Endothelial cell of umbilical vein (primary cell): ENCODE data around the gene CD27. TPM values are rescaled to one million over a fixed set of nuclear protein-coding genes. Genes with fewer than 3 reads are reported as not detected.

Experiments used
- BruUV-seq: library from RNA; stranded (reverse); fragments of 400-500 nt; replicated peaks from 2 replicates; lab custom pipeline; 2021; lab: Mats Ljungman, UMichigan
- CTCF ChIA-PET: fragments of 300-600, 350-600 bp; sonication (Branson Sonifier 250); formaldehyde crosslinking; loops from one replicate; lab custom pipeline; 2021; ENCODE audit warnings: antibody characterized with exemption, inconsistent platforms; lab: Charles Lee
- POLR2A ChIA-PET: fragments of 300-600, 350-600 bp; sonication (Branson Sonifier 250); formaldehyde crosslinking; loops from one replicate; lab custom pipeline; 2021; ENCODE audit warnings: antibody characterized with exemption, inconsistent platforms; lab: Charles Lee
- DNase-seq: peaks from one replicate; pipeline ENCODE4 v3.0.0-alpha.2; 2011; ENCODE audit warnings: low read depth, low spot score
- FAIRE-seq: peaks from 2 replicates; lab custom pipeline; 2011; peaks lifted over from hg19 to GRCh38; lab: Jason Lieb, UNC
- H2AFZ ChIP-seq: 2 replicates; pipeline ENCODE4 v1.6.0; 2012; ENCODE audit warnings: low read depth, low read length, control low read depth, inconsistent platforms
- H3K27ac ChIP-seq: 2 replicates; pipeline ENCODE4 v1.5.1; 2011; ENCODE audit warnings: low read depth, mild to moderate bottlenecking, control low read depth, low read length, moderate library complexity; ENCODE audit not compliant: insufficient read depth
- H3K27me3 ChIP-seq, 2 experiments: 2 replicates each; pipeline versions ENCODE4 v1.6.0 to v1.6.1; 2011; ENCODE audit warnings: low read length in 2 of 2, mixed read lengths in 1 of 2; ENCODE audit not compliant: control insufficient read depth in 2 of 2, insufficient read depth in 2 of 2
- H3K36me3 ChIP-seq, 2 experiments: 2 replicates in 1 of 2; 3 replicates in 1 of 2; pipeline ENCODE4 v1.5.1; 2011; ENCODE audit warnings: low read length in 2 of 2, mild to moderate bottlenecking in 1 of 2, moderate library complexity in 1 of 2; ENCODE audit not compliant: control insufficient read depth in 2 of 2, insufficient read depth in 2 of 2; ENCODE audit errors: extremely low read depth in 1 of 2
- H3K4me1 ChIP-seq: 3 replicates; pipeline ENCODE4 v1.5.1; 2011; ENCODE audit warnings: mild to moderate bottlenecking, low read length; ENCODE audit not compliant: control insufficient read depth, insufficient read depth; ENCODE audit errors: extremely low read depth
- H3K4me2 ChIP-seq: 2 replicates; pipeline ENCODE4 v1.6.1; 2011; ENCODE audit warnings: low read length, control low read depth, mixed read lengths; ENCODE audit not compliant: insufficient read depth
- H3K4me3 ChIP-seq, 3 experiments: fragments of 200-600 bp in 1 of 3; sonication (generic), shearing (Covaris generic) in 1 of 3; replicated peaks in 1 of 3; 2 replicates each; pipeline ENCODE4 v1.5.1; 2011 to 2016; ENCODE audit warnings: control low read depth in 3 of 3, low read length in 3 of 3, mild to moderate bottlenecking in 2 of 3, inconsistent platforms in 1 of 3, low read depth in 1 of 3, moderate library complexity in 1 of 3; ENCODE audit not compliant: insufficient read depth in 1 of 3
- H3K79me2 ChIP-seq: 2 replicates; pipeline ENCODE4 v1.6.0; 2012; ENCODE audit warnings: low read length, inconsistent platforms; ENCODE audit not compliant: control insufficient read depth, insufficient read depth
- H3K9ac ChIP-seq: replicated peaks from 2 replicates; pipeline ENCODE3; 2011; ENCODE audit warnings: low read length, control low read depth; ENCODE audit not compliant: insufficient read depth; ENCODE audit errors: extremely low read depth
- H3K9me1 ChIP-seq: replicated peaks from 3 replicates; pipeline ENCODE4 v1.6.0; 2011; ENCODE audit warnings: mild to moderate bottlenecking, low read length; ENCODE audit not compliant: control insufficient read depth, insufficient read depth; ENCODE audit errors: extremely low read depth
- H3K9me3 ChIP-seq: replicated peaks from 2 replicates; pipeline ENCODE4 v1.5.1; 2012; ENCODE audit warnings: low read length, inconsistent platforms; ENCODE audit not compliant: control insufficient read depth, insufficient read depth
- H4K20me1 ChIP-seq: replicated peaks from 2 replicates; pipeline ENCODE3; 2011; ENCODE audit warnings: mild to moderate bottlenecking, low read length; ENCODE audit not compliant: control insufficient read depth, insufficient read depth; ENCODE audit errors: extremely low read depth
- EZH2 ChIP-seq: IDR thresholded peaks from 2 replicates; pipeline ENCODE4 v1.6.1; 2012; ENCODE audit warnings: borderline replicate concordance, low read depth, mild to moderate bottlenecking, moderate library complexity, low read length, inconsistent platforms; ENCODE audit not compliant: severe bottlenecking
- FOS ChIP-seq: IDR thresholded peaks from 2 replicates; pipeline ENCODE4 v1.6.1; 2011; ENCODE audit warnings: mild to moderate bottlenecking, low read length, moderate library complexity, borderline replicate concordance; ENCODE audit not compliant: insufficient read depth
- GATA2 ChIP-seq: IDR thresholded peaks from 2 replicates; pipeline ENCODE4 v1.7.0; 2011; ENCODE audit warnings: low read depth, mild to moderate bottlenecking, moderate library complexity, mixed read lengths, low read length; ENCODE audit not compliant: insufficient read length, insufficient read depth
- JUN ChIP-seq: IDR thresholded peaks from 2 replicates; pipeline ENCODE4 v1.6.1; 2011; ENCODE audit warnings: borderline replicate concordance, low read depth; ENCODE audit not compliant: insufficient read length, insufficient read depth
- MYC ChIP-seq: IDR thresholded peaks from one replicate; pipeline ENCODE4 v1.6.1; 2011; ENCODE audit warnings: mild to moderate bottlenecking, low read depth, low read length
- POLR2A ChIP-seq: IDR thresholded peaks from 2 replicates; pipeline ENCODE4 v1.6.1; 2012; ENCODE audit warnings: low read depth, mild to moderate bottlenecking, control low read depth, low read length
- POLR2AphosphoS5 ChIP-seq: IDR thresholded peaks from 2 replicates; pipeline ENCODE4 v1.6.1; 2012; ENCODE audit warnings: low read depth, mild to moderate bottlenecking, control low read depth, low read length, moderate library complexity; ENCODE audit not compliant: insufficient read depth
- dilution Hi-C: fragments of 300-500 bp; cut with MboI; formaldehyde crosslinking; loops from one replicate; pipeline ENCODE4 v1.15.0; 2019; ENCODE audit warnings: low sequenced_read_pairs; ENCODE audit not compliant: extremely low pct_ligation_motif_present
- intact Hi-C: fragments of 100-400 bp; cut with micrococcal nuclease; formaldehyde crosslinking; loops from one replicate; pipeline ENCODE4 v1.10.0; 2022
- polyA plus RNA-seq, 4 experiments: library from polyadenylated mRNA; depleted of rRNA in 3 of 4; stranded (reverse) in 3 of 4; unstranded in 1 of 4; fragments of >200 nt; gene quantifications; 2 replicates each; pipeline versions ENCODE4 v1.2.1 to v1.2.3, GENCODE V29; 2011 to 2012; ENCODE audit warnings: missing spikeins in 1 of 4
- total RNA-seq: library from RNA; stranded (reverse); gene quantifications from 2 replicates; pipeline ENCODE4 v1.2.3, GENCODE V29; 2021
- TF ChIP-seq, protein P1 (sequence below): IDR thresholded peaks from 2 replicates; pipeline ENCODE4 v1.6.1; 2011; ENCODE audit not compliant: insufficient read depth, insufficient read length
- TF ChIP-seq, protein P2 (sequence below), 2 donors: IDR thresholded peaks; 1 replicate in 1 of 2; 2 replicates in 1 of 2; pipeline ENCODE4 v1.5.1; 2011; ENCODE audit warnings: low read length in 2 of 2, mild to moderate bottlenecking in 2 of 2, moderate library complexity in 2 of 2, control low read depth in 1 of 2, inconsistent platforms in 1 of 2, low read depth in 1 of 2; ENCODE audit not compliant: insufficient read depth in 1 of 2; ENCODE audit errors: extremely low read depth in 1 of 2

The CD27 gene
- total and polyA plus RNA-seq, 2 donors (not counting 3 experiments of a cell fraction or from before 2014, with no cell fraction given) = not detected

DNA sequence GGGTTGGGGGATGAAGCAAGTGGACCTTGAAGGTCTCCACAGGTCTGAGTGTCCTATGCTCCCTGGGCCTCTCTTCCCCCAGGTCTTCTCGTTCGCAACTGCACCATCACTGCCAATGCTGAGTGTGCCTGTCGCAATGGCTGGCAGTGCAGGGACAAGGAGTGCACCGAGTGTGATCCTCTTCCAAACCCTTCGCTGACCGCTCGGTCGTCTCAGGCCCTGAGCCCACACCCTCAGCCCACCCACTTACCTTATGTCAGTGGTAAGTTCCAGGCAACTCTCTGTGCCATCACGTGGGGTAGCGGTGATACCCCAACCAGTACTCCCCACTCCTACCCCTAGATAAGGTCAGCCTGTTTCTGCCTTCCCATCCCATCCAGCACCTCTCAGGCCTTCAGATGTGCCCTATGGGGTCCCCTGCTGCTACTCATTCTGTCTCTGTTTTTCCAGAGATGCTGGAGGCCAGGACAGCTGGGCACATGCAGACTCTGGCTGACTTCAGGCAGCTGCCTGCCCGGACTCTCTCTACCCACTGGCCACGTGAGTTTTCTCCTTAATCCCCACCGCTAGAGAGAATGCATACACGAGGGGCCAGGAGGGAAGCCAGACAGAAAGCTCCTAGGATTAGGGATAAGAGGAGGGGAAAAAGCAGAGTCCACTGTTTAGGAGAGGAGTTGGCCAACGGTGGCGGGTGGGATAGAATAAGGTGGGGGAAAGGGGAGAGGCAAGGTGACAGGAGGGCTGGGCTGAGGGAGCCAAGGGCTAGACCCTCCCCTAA lies 5.5 kb downstream of the CD27 start:
- intact Hi-C loops (no loop called here), dilution Hi-C loops (no loop called here)
- Histone ChIP-seq H3K9me1 (no peaks in the 10 kb centered on the region), H4K20me1 (no peaks in the 10 kb centered on the region), H3K4me3 (peak overlapping the region in 1 of 3 experiments; percentile 51), H3K4me1 (peaks cover 27% of the 10 kb centered on the region), H3K9ac (no peak overlapping the region), H3K27ac (no peak overlapping the region), H3K27me3 (no peaks in the 10 kb centered on the region), H3K36me3 (no peaks in the 10 kb centered on the region), H3K4me2 (peak overlapping the region; percentile 62), H3K79me2 (no peaks in the 10 kb centered on the region), H2AFZ (no peak overlapping the region), H3K9me3 (no peaks in the 10 kb centered on the region)
- TF ChIP-seq POLR2A = no peak
- TF ChIP-seq FOS = no peak
- TF ChIP-seq GATA2 = no peak
- TF ChIP-seq MYC = no peak
- no peak for TF ChIP-seq JUN
- TF ChIP-seq EZH2 = no peak
- TF ChIP-seq POLR2AphosphoS5 = no peak
- TF ChIP-seq, protein P1, sequence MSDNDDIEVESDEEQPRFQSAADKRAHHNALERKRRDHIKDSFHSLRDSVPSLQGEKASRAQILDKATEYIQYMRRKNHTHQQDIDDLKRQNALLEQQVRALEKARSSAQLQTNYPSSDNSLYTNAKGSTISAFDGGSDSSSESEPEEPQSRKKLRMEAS = no peak
- TF ChIP-seq, protein P2, sequence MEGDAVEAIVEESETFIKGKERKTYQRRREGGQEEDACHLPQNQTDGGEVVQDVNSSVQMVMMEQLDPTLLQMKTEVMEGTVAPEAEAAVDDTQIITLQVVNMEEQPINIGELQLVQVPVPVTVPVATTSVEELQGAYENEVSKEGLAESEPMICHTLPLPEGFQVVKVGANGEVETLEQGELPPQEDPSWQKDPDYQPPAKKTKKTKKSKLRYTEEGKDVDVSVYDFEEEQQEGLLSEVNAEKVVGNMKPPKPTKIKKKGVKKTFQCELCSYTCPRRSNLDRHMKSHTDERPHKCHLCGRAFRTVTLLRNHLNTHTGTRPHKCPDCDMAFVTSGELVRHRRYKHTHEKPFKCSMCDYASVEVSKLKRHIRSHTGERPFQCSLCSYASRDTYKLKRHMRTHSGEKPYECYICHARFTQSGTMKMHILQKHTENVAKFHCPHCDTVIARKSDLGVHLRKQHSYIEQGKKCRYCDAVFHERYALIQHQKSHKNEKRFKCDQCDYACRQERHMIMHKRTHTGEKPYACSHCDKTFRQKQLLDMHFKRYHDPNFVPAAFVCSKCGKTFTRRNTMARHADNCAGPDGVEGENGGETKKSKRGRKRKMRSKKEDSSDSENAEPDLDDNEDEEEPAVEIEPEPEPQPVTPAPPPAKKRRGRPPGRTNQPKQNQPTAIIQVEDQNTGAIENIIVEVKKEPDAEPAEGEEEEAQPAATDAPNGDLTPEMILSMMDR (IDR thresholded peaks at IDR 0.05; ENCODE audit: extremely low read depth in 1 of 2, insufficient read depth in 1 of 2, low read depth in 1 of 2, low read length in 2 of 2) = no peak
- BruUV-seq = no TSS peak
- DNase-seq (no peak), FAIRE-seq (peak; percentile 31)
- POLR2A ChIA-PET = no interaction called here
- CTCF ChIA-PET = interaction anchor here (2.1 to 3.0 kb wide), 2 partner anchors 15 to 27 kb away, joined by 9 to 25 read pairs; no protein-coding TSS in a partner anchor
